ENCODE measurements around the gene NRG2.

DNA sequence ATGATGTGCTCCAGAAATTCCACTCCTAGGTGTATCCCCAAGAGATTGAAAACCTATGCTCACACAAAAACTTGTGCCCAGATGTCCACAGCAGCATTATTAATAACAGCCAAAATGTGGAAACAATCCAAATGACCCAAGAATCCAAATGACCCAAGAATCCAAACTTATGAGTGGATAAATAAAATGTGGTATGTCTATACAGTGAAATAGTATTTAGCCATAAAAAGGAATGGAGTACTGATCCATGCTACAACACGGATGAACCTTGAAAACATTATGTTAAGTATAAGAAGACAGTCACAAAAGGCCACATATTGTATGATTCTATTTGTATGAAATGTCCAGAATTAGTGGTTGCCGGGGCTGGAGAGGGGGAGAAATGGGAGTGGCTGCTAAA is 167.1 kb downstream of the NRG2 start:
- TF ChIP-seq POLR2A (IDR thresholded peaks at IDR 0.05) (no peak), POLR2AphosphoS5 (IDR thresholded peaks at IDR 0.05) (no peak)
- TF ChIP-seq, protein P1, sequence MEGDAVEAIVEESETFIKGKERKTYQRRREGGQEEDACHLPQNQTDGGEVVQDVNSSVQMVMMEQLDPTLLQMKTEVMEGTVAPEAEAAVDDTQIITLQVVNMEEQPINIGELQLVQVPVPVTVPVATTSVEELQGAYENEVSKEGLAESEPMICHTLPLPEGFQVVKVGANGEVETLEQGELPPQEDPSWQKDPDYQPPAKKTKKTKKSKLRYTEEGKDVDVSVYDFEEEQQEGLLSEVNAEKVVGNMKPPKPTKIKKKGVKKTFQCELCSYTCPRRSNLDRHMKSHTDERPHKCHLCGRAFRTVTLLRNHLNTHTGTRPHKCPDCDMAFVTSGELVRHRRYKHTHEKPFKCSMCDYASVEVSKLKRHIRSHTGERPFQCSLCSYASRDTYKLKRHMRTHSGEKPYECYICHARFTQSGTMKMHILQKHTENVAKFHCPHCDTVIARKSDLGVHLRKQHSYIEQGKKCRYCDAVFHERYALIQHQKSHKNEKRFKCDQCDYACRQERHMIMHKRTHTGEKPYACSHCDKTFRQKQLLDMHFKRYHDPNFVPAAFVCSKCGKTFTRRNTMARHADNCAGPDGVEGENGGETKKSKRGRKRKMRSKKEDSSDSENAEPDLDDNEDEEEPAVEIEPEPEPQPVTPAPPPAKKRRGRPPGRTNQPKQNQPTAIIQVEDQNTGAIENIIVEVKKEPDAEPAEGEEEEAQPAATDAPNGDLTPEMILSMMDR (IDR thresholded peaks at IDR 0.05): no peak

All from prostate gland (tissue), 2 donors.